K562 (cell line): ENCODE measurements around the gene TCIRG1. TPM values are rescaled to one million over a fixed set of nuclear protein-coding genes. Genes with fewer than 3 reads are reported as not detected.

Source experiments
- ATAC-seq: fragments of 200-7000 bp; cut with Tn5 transposase; 3 replicates; pipeline ENCODE4 v1.9.1; 2020; ENCODE audit warnings: moderate library complexity
- BruUV-seq: library from RNA; stranded (reverse); fragments of 400-500 nt; replicated peaks from 2 replicates; lab custom pipeline; 2021; lab: Mats Ljungman, UMichigan
- CTCF ChIA-PET: fragments of 300-600 bp; formaldehyde crosslinking; extraction: SDS; loops from one replicate; lab custom pipeline; 2021; ENCODE audit warnings: low intra/inter-chr PET ratio; lab: Yijun Ruan, JAX
- POLR2A ChIA-PET: fragments of 300-600, 350-650 bp; sonication (Branson Sonifier 250); formaldehyde crosslinking; extraction: SDS; loops from one replicate; lab custom pipeline; 2021; ENCODE audit warnings: antibody characterized with exemption, inconsistent platforms; lab: Yijun Ruan, JAX
- DNase-seq, 4 experiments: peaks; one replicate each; pipeline versions ENCODE4 v3.0.0 to v3.0.0-alpha.2; 2011 to 2018; ENCODE audit warnings: low spot score in 3 of 4, mixed read lengths in 3 of 4; ENCODE audit errors: extremely low read depth in 1 of 4
- FAIRE-seq: peaks from 2 replicates; lab custom pipeline; 2011; peaks lifted over from hg19 to GRCh38; lab: Jason Lieb, UNC
- H2AFZ ChIP-seq: 2 replicates; pipeline ENCODE4 v1.6.0; 2011; ENCODE audit warnings: low read depth, low read length, control low read depth, inconsistent platforms
- H3K27ac ChIP-seq: fragments of 200-600 bp; 3 replicates; pipeline ENCODE4 v1.8.0; 2011; ENCODE audit warnings: low read depth, mild to moderate bottlenecking, control low read depth, inconsistent platforms, low read length, moderate library complexity, mixed read lengths; ENCODE audit errors: extremely low read depth
- H3K27me3 ChIP-seq, 2 experiments: fragments of 300-600 bp in 1 of 2; 2 replicates in 1 of 2; 3 replicates in 1 of 2; pipeline versions ENCODE4 v1.6.0 to v1.8.0; 2011; ENCODE audit warnings: inconsistent platforms in 2 of 2, low read length in 2 of 2, mild to moderate bottlenecking in 1 of 2, mixed read lengths in 1 of 2, moderate library complexity in 1 of 2; ENCODE audit not compliant: control insufficient read depth in 2 of 2, insufficient read depth in 2 of 2
- H3K36me3 ChIP-seq: fragments of 300-600 bp; 3 replicates; pipeline ENCODE4 v1.8.0; 2011; ENCODE audit warnings: mild to moderate bottlenecking, low read length, inconsistent platforms; ENCODE audit not compliant: control insufficient read depth, insufficient read depth
- H3K4me1 ChIP-seq, 2 experiments: fragments of 200-600 bp in 1 of 2; replicated peaks in 1 of 2; 2 replicates in 1 of 2; 3 replicates in 1 of 2; pipeline versions ENCODE4 v1.5.1 to v1.8.0; 2011; ENCODE audit warnings: inconsistent platforms in 2 of 2, low read length in 2 of 2, mild to moderate bottlenecking in 1 of 2, mixed read lengths in 1 of 2, moderate library complexity in 1 of 2; ENCODE audit not compliant: control insufficient read depth in 2 of 2, insufficient read depth in 2 of 2
- H3K4me2 ChIP-seq: 2 replicates; pipeline ENCODE4 v1.6.1; 2011; ENCODE audit warnings: low read length, control low read depth, inconsistent platforms, mixed read lengths; ENCODE audit not compliant: insufficient read depth
- H3K4me3 ChIP-seq: fragments of 200-600 bp; sonication (generic), shearing (Covaris generic); 2 replicates; pipeline ENCODE4 v1.5.1; 2016; ENCODE audit warnings: control low read depth, inconsistent platforms
- H3K79me2 ChIP-seq: fragments of 200-600 bp; 3 replicates; pipeline ENCODE4 v1.8.0; 2011; ENCODE audit warnings: low read length, inconsistent platforms; ENCODE audit not compliant: control insufficient read depth, insufficient read depth
- H3K9ac ChIP-seq, 2 experiments: 2 replicates each; pipeline versions ENCODE4 v1.6.0 to v1.6.1; 2011; ENCODE audit warnings: low read depth in 2 of 2, low read length in 2 of 2, control low read depth in 1 of 2, inconsistent platforms in 1 of 2, mild to moderate bottlenecking in 1 of 2, mixed read lengths in 1 of 2; ENCODE audit not compliant: insufficient read depth in 1 of 2
- H3K9me1 ChIP-seq: one replicate; pipeline ENCODE4 v1.6.0; 2011; ENCODE audit warnings: inconsistent platforms, mild to moderate bottlenecking, low read length, moderate library complexity; ENCODE audit not compliant: control insufficient read depth, insufficient read depth
- H3K9me3 ChIP-seq: replicated peaks from 2 replicates; pipeline ENCODE4 v1.5.1; 2011; ENCODE audit warnings: low read depth, low read length, inconsistent platforms; ENCODE audit not compliant: control insufficient read depth, insufficient read depth
- H4K20me1 ChIP-seq: replicated peaks from 2 replicates; pipeline ENCODE4 v1.6.1; 2011; ENCODE audit warnings: low read length, inconsistent platforms, mixed read lengths; ENCODE audit not compliant: control insufficient read depth, insufficient read depth
- CAMTA2 ChIP-seq: fragments of 250-450 bp; sonication (Bioruptor Pico); conservative IDR thresholded peaks from 2 replicates; pipeline ENCODE4 v1.5.1; 2022
- CCNT2 ChIP-seq: IDR thresholded peaks from 2 replicates; pipeline ENCODE4 v1.6.1; 2011; ENCODE audit warnings: borderline replicate concordance, low read depth, mild to moderate bottlenecking, moderate library complexity, mixed read lengths, low read length; ENCODE audit not compliant: insufficient read length; ENCODE audit errors: extremely low read depth
- CREB1 ChIP-seq, 2 experiments: sonication (generic) in 1 of 2; formaldehyde crosslinking in 1 of 2; IDR thresholded peaks; 2 replicates each; pipeline versions ENCODE4 v1.6.1 to v1.8.0; 2012 to 2022; ENCODE audit warnings: inconsistent platforms in 1 of 2, mild to moderate bottlenecking in 1 of 2, missing genetic modification reagents in 1 of 2, moderate library complexity in 1 of 2
- ETS1 ChIP-seq: conservative IDR thresholded peaks from 2 replicates; pipeline ENCODE4 v1.6.1; 2011; ENCODE audit warnings: low read depth, mild to moderate bottlenecking, low read length; ENCODE audit not compliant: control insufficient read depth
- HINFP ChIP-seq: fragments of 450-650 bp; conservative IDR thresholded peaks from 2 replicates; pipeline ENCODE4 v1.6.1; 2016; ENCODE audit warnings: missing genetic modification characterization, low read depth, mild to moderate bottlenecking, control low read depth, missing compliant biosample characterization
- HNRNPH1 ChIP-seq: fragments of 200-400 bp; formaldehyde crosslinking; optimal IDR thresholded peaks from 2 replicates; pipeline ENCODE3; 2017; ENCODE audit warnings: low read depth, mild to moderate bottlenecking, low read length, moderate library complexity
- KDM2B ChIP-seq: fragments of 250-450 bp; sonication (Bioruptor Pico); IDR thresholded peaks from 2 replicates; pipeline ENCODE4 v1.8.0; 2021; ENCODE audit warnings: mild to moderate bottlenecking, moderate library complexity
- NFIC ChIP-seq: fragments of 450-650 bp; IDR thresholded peaks from 2 replicates; pipeline ENCODE4 v1.6.1; 2017; ENCODE audit warnings: mild to moderate bottlenecking, inconsistent platforms
- SP2 ChIP-seq: IDR thresholded peaks from 2 replicates; pipeline ENCODE4 v1.6.1; 2011; ENCODE audit warnings: mild to moderate bottlenecking, low read depth, low read length, moderate library complexity; ENCODE audit not compliant: poor library complexity, severe bottlenecking; ENCODE audit errors: extremely low read depth
- ZEB2 ChIP-seq: fragments of 450-650 bp; IDR thresholded peaks from 2 replicates; pipeline ENCODE4 v1.6.1; 2016
- ZNF197 ChIP-seq: fragments of 200-800 bp; sonication (Bioruptor generic); IDR thresholded peaks from 2 replicates; pipeline ENCODE4 v1.6.1; 2016; ENCODE audit warnings: low read depth, missing genetic modification characterization, missing compliant biosample characterization
- ZNF717 ChIP-seq: fragments of 250-450 bp; sonication (Bioruptor Pico); IDR thresholded peaks from 2 replicates; pipeline ENCODE4 v1.5.0; 2021
- WGBS: fragments of 100-300 bp; shearing (Covaris generic); methylation state at CpG from one replicate; pipeline ENCODE4 v1.1.6; 2016; ENCODE audit warnings: low coverage, mixed read lengths; ENCODE audit not compliant: insufficient coverage; ENCODE audit errors: missing lambda C conversion rate; 5-methylcytosine and 5-hydroxymethylcytosine counted together
- in situ Hi-C: fragments of 300-500 bp; cut with MboI; formaldehyde crosslinking; loops from 4 replicates; pipeline ENCODE4 v1.15.0; 2018; ENCODE audit warnings: inconsistent platforms, mixed read lengths
- intact Hi-C: fragments of 100-400 bp; cut with micrococcal nuclease; formaldehyde crosslinking; loops from 2 replicates; pipeline ENCODE4 v1.14.2; 2022
- polyA plus RNA-seq, 8 experiments: library from polyadenylated mRNA; depleted of rRNA in 4 of 8; stranded (reverse) in 5 of 8; unstranded in 3 of 8; fragments of >200 nt; fragmentation: Nextera tagmentation in 2 of 8; fragmentation: Illumina TruSeq in 1 of 8; extraction: Ambion mirVana in 2 of 8; extraction: Trizol in 1 of 8; gene quantifications; 2 replicates each; pipeline versions ENCODE4 v1.2.1 to v1.2.3, GENCODE V29; 2011 to 2014; ENCODE audit warnings: inconsistent platforms in 1 of 8, missing spikeins in 1 of 8
- total RNA-seq, 7 experiments: library from RNA; depleted of rRNA in 6 of 7; stranded (reverse); fragments of >200 nt in 6 of 7; fragmentation: Illumina TruSeq in 2 of 7; extraction: Trizol in 2 of 7; gene quantifications; 2 replicates each; pipeline versions ENCODE4 v1.2.1 to v1.2.3, GENCODE V29; 2011 to 2021; ENCODE audit warnings: low replicate concordance in 1 of 7

TCIRG1 gene
- total and polyA plus RNA-seq, 9 of the 15 experiments (the other 6 are each of a cell fraction or from before 2014, with no cell fraction given): 0.49 to 143 (median 24.4) TPM

GRCh38 chr11:68031144-68031464 is 7.7 kb upstream of the TCIRG1 start (continued):
- no peak for TF ChIP-seq HINFP
- no peak for TF ChIP-seq CREB1 (IDR thresholded peaks at IDR 0.05)
- no peak for TF ChIP-seq CREB1 (CRISPR knock-in tag; IDR thresholded peaks at IDR 0.05)
- TF ChIP-seq ZNF197: 0 out of 2 replicates have a peak, but pooled peaks have one; percentile 1
- TF ChIP-seq KDM2B: no peak
- TF ChIP-seq CAMTA2 (CRISPR knock-in tag): no peak
- 0 out of 2 replicates have a peak, but pooled peaks have one; percentile 7 for TF ChIP-seq ETS1
- TF ChIP-seq HNRNPH1: no peak

DNA sequence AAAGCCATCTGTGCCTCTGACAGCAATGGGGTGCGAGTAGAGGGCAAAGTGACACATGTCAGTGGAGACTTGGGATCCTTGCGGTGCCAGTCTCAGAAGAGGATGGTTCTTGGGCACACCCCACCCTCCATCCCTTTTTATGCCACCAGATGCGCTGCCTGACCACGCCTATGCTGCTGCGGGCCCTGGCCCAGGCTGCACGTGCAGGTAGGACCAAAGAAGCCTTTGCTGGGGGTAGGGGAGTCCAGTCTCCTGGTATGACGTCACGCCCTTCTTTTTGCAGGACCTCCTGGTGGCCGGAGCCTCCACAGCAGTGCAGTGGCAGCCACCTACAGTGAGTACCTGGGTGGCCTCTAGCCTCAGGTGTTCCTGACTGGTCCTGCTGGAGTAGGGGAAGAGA is 6.8 kb upstream of the TCIRG1 start:
- ATAC-seq (no peak), DNase-seq (no peak), FAIRE-seq (no peak)
- peaks cover 25% of the 10 kb centered on the region for H3K79me2 ChIP-seq
- H3K9me1 ChIP-seq: no peaks in the 10 kb centered on the region
- BruUV-seq: no TSS peak
- no peaks in the 10 kb centered on the region for H3K27me3 ChIP-seq
- ChIA-PET POLR2A (interaction anchor here (0.7 to 1.3 kb wide), 2 partner anchors 8 to 1703 kb away, joined by 3 to 8 read pairs; no protein-coding TSS in a partner anchor), CTCF (no interaction called here)
- no peak overlapping the region for H2AFZ ChIP-seq
- no peak overlapping the region for H3K4me3 ChIP-seq
- 88% methylated on average over 8 of the region's 9 CpGs for WGBS
- H3K4me2 ChIP-seq: peak overlapping the region; percentile 95; the same call in 1 of the 2 replicates
- H3K36me3 ChIP-seq: peaks cover 39% of the 10 kb centered on the region; the same call in 2 of the 3 replicates
- in situ Hi-C loops: no loop called here
- peaks cover 14 to 63% of the 10 kb centered on the region in 2 experiments; a peak in 4 of 5 replicates for H3K4me1 ChIP-seq
- intact Hi-C loops: no loop called here
- no peaks in the 10 kb centered on the region for H4K20me1 ChIP-seq
- no peaks in the 10 kb centered on the region for H3K9me3 ChIP-seq
- no peak overlapping the region; the same call in 2 of the 3 replicates for H3K27ac ChIP-seq
- H3K9ac ChIP-seq: peak overlapping the region; percentile 98 to 99
- no peak for TF ChIP-seq ZNF717 (CRISPR knock-in tag)
- no peak for TF ChIP-seq NFIC
- no peak for TF ChIP-seq ZEB2
- no peak for TF ChIP-seq CCNT2
- TF ChIP-seq SP2: no peak
